Right lobe of liver (tissue), 6 donors: ENCODE measurements around the gene EFEMP1. TPM values are rescaled to one million over a fixed set of nuclear protein-coding genes. Genes with fewer than 3 reads are reported as not detected.

Source experiments
- ATAC-seq, 4 donors: fragments of 200-7000 bp; cut with Tn5 transposase; one replicate each; pipeline ENCODE4 v1.9.1; 2020; ENCODE audit warnings: mild to moderate bottlenecking in 4 of 4, moderate library complexity in 4 of 4
- DNase-seq, 3 donors: peaks; one replicate each; pipeline ENCODE4 v3.0.0-alpha.2; 2020
- H3K27ac ChIP-seq, 3 donors: fragments of 200-600 bp; one replicate each; pipeline ENCODE4 v1.8.0; 2022
- H3K27me3 ChIP-seq, 2 donors: fragments of 200-600 bp; one replicate each; pipeline ENCODE4 v1.8.0; 2022
- H3K36me3 ChIP-seq, 4 donors: fragments of 200-600 bp; sonication (generic) in 1 of 4; one replicate each; pipeline versions ENCODE4 v1.5.1 to v1.8.0; 2017 to 2022; ENCODE audit warnings: control low read depth in 1 of 4
- H3K4me1 ChIP-seq, 4 donors: fragments of 200-600 bp; sonication (generic) in 1 of 4; one replicate each; pipeline versions ENCODE4 v1.5.1 to v1.8.0; 2017 to 2022; ENCODE audit warnings: control low read depth in 1 of 4
- H3K4me3 ChIP-seq, 3 donors: fragments of 200-600 bp; one replicate each; pipeline ENCODE4 v1.8.0; 2022
- H3K9me3 ChIP-seq, 4 donors: fragments of 200-600 bp; sonication (generic) in 1 of 4; one replicate each; pipeline versions ENCODE4 v1.5.1 to v1.8.0; 2017 to 2022; ENCODE audit warnings: control low read depth in 1 of 4
- CTCF ChIP-seq, 4 donors: fragments of 200-600 bp in 3 of 4; fragments of 450-650 bp in 1 of 4; IDR thresholded peaks; one replicate each; pipeline versions ENCODE4 v1.5.1 to v1.8.0; 2016 to 2022; ENCODE audit warnings: antibody characterized with exemption in 4 of 4, mild to moderate bottlenecking in 2 of 4
- POLR2A ChIP-seq: fragments of 450-650 bp; IDR thresholded peaks from one replicate; pipeline ENCODE4 v1.6.1; 2017; ENCODE audit warnings: antibody characterized with exemption, mild to moderate bottlenecking
- WGBS: methylation state at CpG from one replicate; pipeline ENCODE4 v1.1.6; 2018; ENCODE audit warnings: low coverage, low lambda C conversion rate; ENCODE audit not compliant: insufficient coverage; ENCODE audit errors: missing lambda C conversion rate; 5-methylcytosine and 5-hydroxymethylcytosine counted together
- intact Hi-C, 2 donors: fragments of 100-400 bp; cut with DNase I; formaldehyde crosslinking; loops; one replicate each; pipeline versions ENCODE4 v1.11.2 to v1.14.1; 2022
- total RNA-seq, 6 experiments: library from RNA; depleted of rRNA in 2 of 6; stranded (reverse); fragments of >200 nt in 2 of 6; fragmentation: NEBNext Ultra II Directional in 3 of 6; extraction: Animal tissue kit (Norgen Biotek cat#: 25700) in 3 of 6; gene quantifications; one replicate each; pipeline versions ENCODE4 v1.1.0 to v1.2.4, GENCODE V29; 2016 to 2023
- donor health status: DM: no; HTN: yes; CAD: no.
- donor health status: DM: no; HTN: no; CAD: no.
- donor health status: DM: no; HTN: no; CAD: no.
- donor health status: DM: no; HTN: yes; CAD: no.
- donor health status: DM: no; HTN: yes; CAD: no.

The EFEMP1 gene
- total RNA-seq, 6 experiments from 2014 or later, result 2.4 to 36.8 (median 9.0) TPM

DNA sequence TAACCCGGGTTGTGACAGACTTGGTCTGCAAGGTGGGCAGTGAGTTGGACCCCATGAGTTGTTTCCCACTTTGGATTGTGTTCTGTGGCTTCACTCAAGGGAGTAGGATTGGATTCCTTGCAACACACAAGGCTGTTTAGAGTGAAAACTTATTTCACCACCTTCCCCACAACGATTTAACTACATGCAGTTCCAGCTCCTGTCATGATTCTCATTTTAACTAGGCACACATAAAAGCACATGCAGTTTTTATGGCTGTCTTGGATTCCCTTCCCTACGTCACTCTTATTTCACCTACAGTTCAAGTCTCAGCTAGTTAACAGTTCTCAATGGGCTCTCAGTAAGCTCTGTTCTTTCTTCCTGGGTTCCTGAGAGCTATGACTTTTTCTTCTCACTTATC, 15.9 kb downstream of the EFEMP1 start:
- WGBS, result 25% methylated on average over 3 of the region's 3 CpGs
- Histone ChIP-seq H3K9me3 (no peaks in the 10 kb centered on the region), H3K4me3 (no peak overlapping the region), H3K27me3 (no peaks in the 10 kb centered on the region), H3K27ac (no peak overlapping the region), H3K36me3 (no peaks in the 10 kb centered on the region), H3K4me1 (no peaks in the 10 kb centered on the region)
- intact Hi-C loops, result no loop called here
- ATAC-seq (no peak), DNase-seq (no peak)
- TF ChIP-seq CTCF (IDR thresholded peaks at IDR 0.05) (no peak), POLR2A (no peak)

DNA sequence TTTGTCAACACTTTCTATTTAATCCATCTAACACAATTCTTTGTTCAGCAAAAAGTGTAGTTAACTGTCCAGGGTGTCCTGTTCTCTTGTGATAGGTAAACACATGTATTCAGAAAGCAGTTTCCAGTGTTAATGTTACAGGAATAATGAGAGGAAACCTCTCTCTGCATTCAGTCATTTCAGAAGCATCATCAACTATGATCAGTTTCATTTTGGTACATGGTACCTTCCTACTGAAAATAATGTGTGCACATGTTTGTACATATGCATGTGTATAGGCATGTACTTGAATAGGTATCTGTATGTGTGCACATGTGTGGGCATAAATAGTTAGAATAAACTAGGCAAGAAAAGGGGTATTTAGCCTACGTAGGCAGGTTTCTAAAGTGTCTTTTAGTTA, 16.6 kb downstream of the EFEMP1 start:
- DNase-seq, result no peak
- no peaks in the 10 kb centered on the region for H3K27me3 ChIP-seq
- no peaks in the 10 kb centered on the region for H3K4me1 ChIP-seq
- intact Hi-C loops, result no loop called here
- H3K36me3 ChIP-seq, result no peaks in the 10 kb centered on the region
- no peak for ATAC-seq
- H3K4me3 ChIP-seq, result no peak overlapping the region
- WGBS, result 43% methylated on average over 1 of the region's 1 CpG
- TF ChIP-seq CTCF (IDR thresholded peaks at IDR 0.05) (no peak), POLR2A (no peak)
- no peak overlapping the region for H3K27ac ChIP-seq
- no peaks in the 10 kb centered on the region for H3K9me3 ChIP-seq

DNA sequence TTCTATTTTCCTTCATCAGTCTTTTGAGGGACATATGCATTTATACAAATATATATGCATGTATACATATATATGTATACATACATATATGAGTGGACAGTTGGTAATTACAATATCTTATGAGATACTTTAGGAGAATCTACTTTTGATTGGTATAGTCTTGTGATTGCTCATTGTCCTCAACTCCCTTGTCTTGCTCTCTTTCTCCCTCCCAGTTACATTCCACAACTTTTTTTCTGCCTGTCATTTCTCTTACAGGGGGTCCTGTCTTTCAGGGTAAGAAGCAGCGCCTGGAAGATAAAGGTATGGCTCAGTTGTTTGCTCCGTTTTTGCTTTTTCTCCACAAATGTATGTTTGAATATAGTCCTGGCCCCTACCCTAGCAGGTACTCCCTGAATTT, 19.9 kb downstream of the EFEMP1 start:
- H3K4me1 ChIP-seq, result no peaks in the 10 kb centered on the region
- H3K27ac ChIP-seq, result no peak overlapping the region
- DNase-seq (no peak), ATAC-seq (no peak)
- H3K9me3 ChIP-seq, result no peaks in the 10 kb centered on the region
- WGBS, result 72% methylated on average over 2 of the region's 2 CpGs
- no peak overlapping the region for H3K4me3 ChIP-seq
- H3K27me3 ChIP-seq, result no peaks in the 10 kb centered on the region
- intact Hi-C loops, result no loop called here
- TF ChIP-seq CTCF (IDR thresholded peaks at IDR 0.05) (no peak), POLR2A (no peak)
- no peaks in the 10 kb centered on the region for H3K36me3 ChIP-seq

GRCh38 chr2:55902971-55903370, 20.6 kb downstream of the EFEMP1 start:
- Histone ChIP-seq H3K4me1 (peaks cover 0 to 3% (median 0%) of the 10 kb centered on the region in 4 donors), H3K27ac (no peak overlapping the region), H3K27me3 (no peaks in the 10 kb centered on the region), H3K4me3 (no peak overlapping the region), H3K36me3 (no peaks in the 10 kb centered on the region), H3K9me3 (no peaks in the 10 kb centered on the region)
- intact Hi-C loops, result no loop called here
- DNase-seq (no peak), ATAC-seq (no peak)
- TF ChIP-seq POLR2A (no peak), CTCF (IDR thresholded peaks at IDR 0.05) (no peak)

DNA sequence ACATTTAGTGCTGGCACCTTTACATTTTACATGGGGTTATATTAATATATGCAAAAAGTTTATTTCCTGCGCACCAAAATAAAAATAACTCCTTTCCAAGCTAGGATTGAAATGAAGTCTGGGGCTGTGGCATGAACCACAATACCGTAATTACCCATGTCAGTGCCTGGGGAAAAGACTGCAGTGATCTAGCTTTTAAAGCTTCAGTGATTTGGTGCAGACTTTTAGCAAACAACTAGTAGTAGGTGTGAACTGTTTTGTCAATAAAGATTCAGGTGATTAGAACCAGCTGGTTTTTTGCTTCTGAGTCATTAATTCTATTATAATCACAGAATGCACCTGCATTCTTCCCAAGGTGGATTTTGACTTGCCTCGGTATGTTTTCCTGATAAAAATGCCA, 21.2 kb downstream of the EFEMP1 start:
- H3K36me3 ChIP-seq, result no peaks in the 10 kb centered on the region
- H3K4me1 ChIP-seq, result peaks cover 0 to 3% (median 0%) of the 10 kb centered on the region in 4 donors
- intact Hi-C loops, result no loop called here
- DNase-seq (no peak), ATAC-seq (no peak)
- no peaks in the 10 kb centered on the region for H3K27me3 ChIP-seq
- no peak overlapping the region for H3K27ac ChIP-seq
- H3K4me3 ChIP-seq, result no peak overlapping the region
- no peak for TF ChIP-seq POLR2A
- no peak for TF ChIP-seq CTCF (IDR thresholded peaks at IDR 0.05)
- H3K9me3 ChIP-seq, result no peaks in the 10 kb centered on the region
- WGBS, result 40% methylated on average over 3 of the region's 3 CpGs
